Measurements from ENCODE around the gene PSAPL1.

PSAPL1 gene

GRCh38 chr4:7441201-7441600, 6.5 kb upstream of the PSAPL1 start:
- no peak overlapping the region for H3K4me3 ChIP-seq (ENCODE audit: low read length)
- no peak for DNase-seq (ENCODE audit: low read depth)
- TF ChIP-seq CTCF (conservative IDR thresholded peaks at IDR 0.05; ENCODE audit: low read length), result no peak

DNA sequence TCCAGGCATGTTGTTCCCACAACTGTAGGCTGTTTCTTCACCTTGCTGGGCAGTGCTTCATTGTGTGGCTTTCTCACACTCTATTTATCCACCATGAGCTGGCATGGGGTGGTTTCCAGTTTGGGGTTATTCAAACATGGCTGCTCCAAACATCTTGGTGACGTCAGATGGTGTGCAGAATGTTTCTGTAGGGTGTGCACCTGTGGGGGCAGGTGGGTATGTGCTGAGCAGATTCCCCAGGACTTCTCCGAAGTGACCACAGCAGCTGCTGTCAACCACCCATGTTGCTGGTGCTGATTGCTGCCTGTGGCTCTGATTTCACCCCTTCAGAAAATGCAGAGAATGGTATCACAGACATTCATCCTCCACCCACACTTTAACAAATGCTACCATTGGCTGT, 5.0 kb upstream of the PSAPL1 start:
- TF ChIP-seq CTCF (conservative IDR thresholded peaks at IDR 0.05; ENCODE audit: low read length), result no peak

GRCh38 chr4:7436256-7436655, 1.5 kb upstream of the PSAPL1 start:
- no peak for DNase-seq (ENCODE audit: low read depth)
- H3K4me3 ChIP-seq (ENCODE audit: low read length), result no peak overlapping the region
- no peak for TF ChIP-seq CTCF (conservative IDR thresholded peaks at IDR 0.05; ENCODE audit: low read length)

More for the DNA sequence above, 5.0 kb upstream of the PSAPL1 start:
- no peak for DNase-seq (ENCODE audit: low read depth)
- no peak overlapping the region for H3K4me3 ChIP-seq (ENCODE audit: low read length)

DNA sequence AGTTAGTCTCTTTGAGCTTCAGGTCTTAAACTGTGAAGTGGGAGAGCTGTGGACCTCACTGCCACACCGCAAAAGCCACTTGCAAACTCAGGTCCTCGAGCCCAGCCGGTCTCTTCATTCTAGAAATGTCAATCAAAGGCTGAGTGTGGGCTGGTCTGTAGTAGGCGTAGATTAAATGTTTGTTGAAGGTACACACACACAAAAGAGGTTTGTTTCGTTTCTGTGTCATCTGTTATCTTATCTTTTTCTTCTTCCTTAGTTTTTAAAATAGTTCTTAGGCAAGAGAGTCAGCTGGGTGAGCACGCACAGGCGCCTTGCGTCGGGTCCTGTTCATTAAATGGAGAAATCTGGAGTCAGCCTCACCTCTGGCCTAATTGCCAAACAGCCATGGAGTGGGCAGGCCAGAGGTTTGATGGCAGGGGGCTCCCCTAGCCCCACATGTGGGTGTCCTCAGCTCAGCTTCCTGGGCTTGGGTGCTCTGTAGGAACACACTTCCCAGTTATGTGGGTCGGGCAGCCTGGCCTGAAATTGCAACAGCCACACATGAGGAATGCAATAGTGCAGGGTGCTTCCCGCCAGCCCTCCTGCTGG, 836 bp upstream of the PSAPL1 start:
- no peak for TF ChIP-seq CTCF (conservative IDR thresholded peaks at IDR 0.05; ENCODE audit: low read length)
- no peak for DNase-seq (ENCODE audit: low read depth)

DNA sequence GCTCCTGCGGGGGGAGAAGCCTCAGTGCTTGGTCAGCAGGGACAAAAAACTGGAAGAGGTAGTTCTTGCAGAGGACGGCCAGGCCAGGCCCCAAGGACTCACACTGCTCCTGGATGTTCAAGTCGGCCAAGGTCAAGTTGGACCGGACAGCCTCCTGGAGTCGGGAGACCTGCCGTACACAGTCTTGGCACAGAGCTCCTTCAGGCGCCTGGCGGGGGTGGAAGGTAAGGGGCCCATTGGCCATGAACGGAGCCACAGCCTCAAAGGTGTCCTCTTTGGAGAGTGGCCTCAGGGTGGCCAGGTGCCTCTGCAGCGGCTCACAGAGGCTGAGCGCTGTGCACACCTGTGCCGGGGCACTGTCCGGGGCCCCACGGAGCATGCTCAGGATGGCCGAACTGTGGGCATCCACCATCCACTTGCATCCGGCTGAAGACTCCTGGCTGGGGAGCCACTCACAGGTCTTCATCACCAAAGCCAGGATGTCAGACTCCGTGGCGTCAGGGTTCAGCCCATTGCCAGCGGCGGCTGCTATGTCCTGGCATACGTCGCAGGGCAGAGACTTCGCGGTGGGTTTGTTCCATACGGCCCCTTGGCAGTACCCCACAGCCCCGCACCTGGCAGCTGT, 477 bp downstream of the PSAPL1 start:
- no peak overlapping the region for H3K4me3 ChIP-seq (ENCODE audit: low read length)
- no peak for TF ChIP-seq CTCF (conservative IDR thresholded peaks at IDR 0.05; ENCODE audit: low read length)
- DNase-seq (ENCODE audit: low read depth), result no peak

More for the DNA sequence above, 836 bp upstream of the PSAPL1 start:
- no peak overlapping the region for H3K4me3 ChIP-seq (ENCODE audit: low read length)

- no peak overlapping the region for H3K4me3 ChIP-seq (ENCODE audit: low read length)
- DNase-seq (ENCODE audit: low read depth), result no peak
- TF ChIP-seq CTCF (conservative IDR thresholded peaks at IDR 0.05; ENCODE audit: low read length), result no peak
These were observed 1.2 kb downstream of the PSAPL1 start for GRCh38 chr4:7433376-7434140.

Measured in AG10803 (cell line).